GM21423 (cell line): Measurements from ENCODE around the gene DPP8.

Experiments
- ATAC-seq: cut with Tn5 transposase; IDR thresholded peaks from one replicate; pipeline ENCODE4 v1.9.1; 2021; ENCODE audit warnings: mild to moderate bottlenecking, moderate library complexity; ENCODE audit not compliant: unreplicated experiment

Gene DPP8

DNA sequence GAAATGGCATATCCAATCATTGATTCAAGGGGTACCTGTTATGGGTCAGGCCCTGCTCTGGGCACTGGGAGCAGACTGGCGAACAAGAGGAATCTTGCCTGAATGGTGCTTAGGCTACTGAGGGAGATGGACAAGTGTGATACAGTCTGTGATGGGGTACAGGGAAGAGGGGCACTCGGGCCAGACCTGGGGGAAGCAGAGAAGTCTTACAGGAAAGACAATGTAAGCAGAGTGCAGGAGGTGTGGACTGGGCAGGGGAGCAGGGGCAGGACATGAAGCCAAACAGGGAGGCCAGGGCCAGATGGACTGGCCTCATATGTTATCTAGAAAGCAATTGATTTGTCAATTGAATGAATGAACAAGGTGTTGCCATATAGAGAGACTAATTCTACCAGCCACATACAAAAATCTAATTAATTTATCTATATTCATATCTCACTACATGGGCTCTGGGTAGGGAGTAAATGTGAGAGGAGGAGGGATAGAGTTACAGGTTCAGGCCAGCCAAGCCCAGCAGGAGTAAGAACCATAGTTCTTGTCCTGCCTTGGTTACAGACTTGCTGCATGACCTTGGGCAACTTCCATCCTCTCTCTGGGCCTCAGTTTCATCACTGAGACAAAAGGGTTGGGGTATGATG is 91.2 kb downstream of the DPP8 start:
- ATAC-seq, result no peak

DNA sequence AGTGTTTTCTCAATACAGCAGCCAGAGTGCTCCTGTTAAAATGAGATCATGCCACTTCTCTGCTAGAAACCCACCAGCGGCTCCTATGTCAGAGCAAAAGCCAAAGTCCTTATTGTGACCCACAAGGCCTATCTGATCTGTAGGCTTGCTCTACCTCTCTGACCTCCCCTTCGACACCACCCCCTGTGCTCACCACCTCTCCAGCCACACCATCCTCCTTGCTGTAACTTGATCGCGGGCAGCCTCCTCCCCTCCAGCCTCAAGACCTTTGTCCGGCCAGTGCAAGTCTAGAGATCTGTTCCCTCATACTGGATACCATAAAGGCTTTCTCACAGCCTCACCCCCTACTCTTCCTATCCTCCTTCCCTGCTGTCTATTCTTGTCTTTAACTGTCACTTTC is 92.8 kb downstream of the DPP8 start:
- ATAC-seq, result no peak

DNA sequence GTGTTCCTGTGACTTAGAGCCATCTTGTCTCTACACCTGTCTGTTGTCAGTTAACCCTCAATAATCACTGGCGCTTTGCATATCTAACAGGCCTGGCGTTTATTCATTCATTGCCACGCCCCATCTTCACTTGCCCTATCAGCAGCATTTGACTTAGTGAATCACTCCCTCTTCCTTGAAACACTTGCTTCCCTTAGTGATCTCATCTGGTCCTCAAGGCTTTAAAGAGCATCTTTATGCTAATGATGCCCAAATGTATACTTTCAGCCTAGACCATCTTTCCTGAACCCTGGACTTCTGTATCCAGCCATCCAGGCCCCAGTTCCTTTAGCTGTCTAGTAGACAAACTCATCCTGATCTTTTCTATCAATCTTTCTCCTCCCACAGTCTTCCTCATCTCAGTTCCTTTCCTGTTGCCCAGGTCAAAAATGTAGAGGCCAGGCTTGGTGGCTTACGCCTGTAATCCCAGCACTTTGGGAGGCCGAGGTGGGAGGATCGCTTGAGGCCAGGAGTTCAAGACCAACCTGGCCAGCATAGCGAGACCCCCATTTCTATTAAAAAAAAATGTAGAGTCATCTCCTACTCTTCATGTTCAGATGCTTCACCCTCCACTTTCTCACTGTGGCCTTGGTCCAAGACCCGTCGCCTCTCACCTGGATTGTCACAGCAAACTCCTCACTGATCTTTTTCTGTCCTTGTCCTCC is 93.4 kb downstream of the DPP8 start:
- no peak for ATAC-seq

DNA sequence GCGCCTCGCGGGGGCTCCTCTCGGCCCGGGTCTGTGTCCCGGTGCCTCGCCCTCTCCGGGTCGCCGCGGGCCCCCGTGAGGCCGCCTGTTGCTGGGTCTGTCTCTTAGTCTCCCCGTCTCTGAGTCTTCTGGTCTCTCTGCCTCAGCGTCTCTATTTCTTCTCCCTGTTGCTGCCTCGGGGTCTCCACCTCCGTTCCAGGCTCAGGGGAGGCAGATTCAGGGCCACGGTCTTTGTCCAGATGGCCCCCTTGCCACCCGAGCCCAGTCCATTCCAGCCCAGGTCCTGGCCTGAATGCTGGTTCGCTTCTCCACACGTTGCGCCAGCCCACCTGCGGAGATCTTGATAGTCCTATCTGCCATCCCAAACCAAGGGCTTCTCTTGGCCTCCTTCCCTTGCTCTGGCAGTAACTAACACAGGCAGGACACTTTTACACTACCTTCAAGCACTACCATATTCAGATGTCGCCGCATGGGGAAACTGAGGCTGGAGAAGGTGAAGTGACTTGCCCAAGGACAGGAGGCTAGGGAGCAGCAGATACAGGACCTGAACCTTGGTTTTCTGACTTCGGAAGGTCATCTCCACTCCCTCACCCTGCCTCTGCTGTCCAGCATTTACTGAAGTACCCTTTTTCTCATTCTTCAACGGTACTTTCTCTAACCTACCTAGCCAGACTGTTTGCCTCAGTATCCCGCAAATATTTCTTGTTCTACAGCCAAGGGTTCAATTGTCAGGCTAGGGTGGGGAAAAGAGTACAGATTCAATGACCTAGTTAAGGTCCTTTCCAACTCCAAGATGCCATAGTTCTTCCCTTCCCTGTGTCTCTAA is 94.1 kb downstream of the DPP8 start:
- no peak for ATAC-seq

DNA sequence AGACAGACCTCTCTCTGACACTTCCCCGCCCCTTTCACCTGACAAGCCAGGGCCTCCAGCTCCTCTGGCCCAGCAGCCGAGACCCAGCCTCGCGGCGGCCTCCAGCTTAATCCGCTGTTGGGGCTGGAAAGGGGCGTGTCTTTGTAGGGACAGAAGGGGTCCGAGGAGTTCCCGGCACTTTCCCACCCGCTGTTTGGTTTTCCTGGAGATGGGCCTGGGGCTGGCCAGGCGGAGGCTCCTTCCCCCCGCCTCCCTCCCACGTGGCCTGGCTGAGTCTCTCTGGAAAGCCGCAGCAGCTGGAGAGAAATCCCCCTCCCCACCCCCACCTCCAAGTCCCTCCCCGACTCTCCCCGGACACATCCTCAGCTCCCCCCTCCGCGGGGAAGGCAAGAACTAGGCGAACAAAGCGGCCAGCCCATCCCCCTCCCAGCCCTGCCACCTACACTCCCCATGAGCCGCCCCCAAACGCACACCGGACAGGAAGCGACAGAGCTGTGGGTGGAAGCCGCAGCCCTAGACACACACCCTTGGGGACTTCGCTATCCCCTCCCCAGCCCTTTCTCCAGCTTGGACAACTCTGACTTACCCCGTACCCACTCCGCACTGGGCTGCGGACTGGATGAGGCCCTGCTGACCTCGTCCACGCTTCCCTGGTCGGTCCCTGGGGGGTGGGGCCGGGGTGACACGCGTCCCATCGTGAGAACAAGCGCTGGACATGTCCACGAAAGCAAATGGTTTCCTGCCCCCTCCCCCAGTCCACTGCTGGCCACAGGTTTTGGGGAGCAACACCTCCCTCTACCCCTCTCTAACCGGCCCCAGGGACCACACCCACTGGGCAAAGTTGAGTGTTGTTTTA is 95.9 kb downstream of the DPP8 start:
- ATAC-seq, result no peak

DNA sequence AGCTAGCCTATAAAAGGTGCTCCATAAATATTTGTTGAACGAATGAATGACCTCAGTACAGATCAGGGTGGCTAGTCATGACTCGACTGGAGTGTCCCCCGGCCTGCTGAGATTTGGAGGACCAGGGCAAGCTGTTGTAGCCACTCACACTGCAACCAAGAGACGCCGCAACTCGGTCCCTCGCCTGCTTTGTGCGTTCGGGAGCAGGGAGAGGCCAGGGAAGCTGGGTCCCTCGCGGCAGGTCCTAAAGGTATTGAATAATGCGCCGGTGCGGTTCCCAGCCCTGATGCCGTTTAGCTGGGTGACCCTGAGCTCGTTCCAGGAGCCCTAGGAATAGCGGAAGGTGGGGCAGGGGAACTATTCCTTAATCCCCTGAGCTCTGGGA is 96.5 kb downstream of the DPP8 start:
- ATAC-seq, result no peak

DNA sequence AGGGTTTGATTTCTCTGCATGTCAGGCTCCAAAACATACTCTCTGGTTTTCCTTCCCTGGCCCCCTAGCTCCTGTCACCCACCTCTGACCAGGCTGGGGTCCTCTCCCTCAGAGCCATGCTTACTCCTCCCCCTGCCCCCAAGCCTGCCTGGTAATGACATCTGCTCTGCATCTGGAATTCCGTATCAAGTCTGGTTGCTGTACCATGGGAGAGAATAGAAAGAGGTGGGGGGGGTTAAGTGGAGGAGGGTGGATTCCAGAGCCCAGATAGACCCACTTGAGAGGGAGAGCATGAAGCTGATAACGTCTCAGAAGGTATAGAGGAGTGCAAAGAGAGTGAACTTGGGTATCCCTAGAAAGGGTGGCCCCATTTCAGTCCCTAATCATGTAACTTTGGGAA is 98.9 kb downstream of the DPP8 start:
- no peak for ATAC-seq

DNA sequence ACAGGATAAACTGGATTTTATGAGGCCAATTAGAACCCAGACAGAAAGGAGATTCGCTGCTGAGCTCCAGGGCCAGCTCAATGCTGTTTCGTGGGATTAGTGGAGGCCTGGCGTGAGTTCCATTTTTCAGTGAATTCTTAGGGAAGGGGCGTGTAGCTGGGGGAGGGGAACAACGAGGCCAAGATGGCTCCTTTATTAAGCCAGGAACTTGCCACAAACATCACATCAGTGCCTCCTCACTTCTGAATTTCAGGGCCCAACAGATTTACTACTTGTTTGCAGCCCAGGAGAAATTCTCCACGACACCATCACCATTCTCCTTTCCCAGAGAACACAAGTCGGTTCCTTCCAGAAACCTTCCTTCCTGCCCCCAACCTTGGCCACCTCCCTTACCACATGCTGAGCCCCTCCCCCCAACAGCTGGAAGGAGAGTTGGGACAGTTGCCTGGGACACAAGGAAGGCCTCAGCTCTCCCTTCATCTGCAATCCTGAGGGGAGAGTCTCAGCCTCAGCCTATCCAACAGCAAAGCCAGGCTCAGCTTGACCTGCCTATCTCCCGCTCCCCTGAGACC is 100.6 kb downstream of the DPP8 start:
- ATAC-seq, result no peak

DNA sequence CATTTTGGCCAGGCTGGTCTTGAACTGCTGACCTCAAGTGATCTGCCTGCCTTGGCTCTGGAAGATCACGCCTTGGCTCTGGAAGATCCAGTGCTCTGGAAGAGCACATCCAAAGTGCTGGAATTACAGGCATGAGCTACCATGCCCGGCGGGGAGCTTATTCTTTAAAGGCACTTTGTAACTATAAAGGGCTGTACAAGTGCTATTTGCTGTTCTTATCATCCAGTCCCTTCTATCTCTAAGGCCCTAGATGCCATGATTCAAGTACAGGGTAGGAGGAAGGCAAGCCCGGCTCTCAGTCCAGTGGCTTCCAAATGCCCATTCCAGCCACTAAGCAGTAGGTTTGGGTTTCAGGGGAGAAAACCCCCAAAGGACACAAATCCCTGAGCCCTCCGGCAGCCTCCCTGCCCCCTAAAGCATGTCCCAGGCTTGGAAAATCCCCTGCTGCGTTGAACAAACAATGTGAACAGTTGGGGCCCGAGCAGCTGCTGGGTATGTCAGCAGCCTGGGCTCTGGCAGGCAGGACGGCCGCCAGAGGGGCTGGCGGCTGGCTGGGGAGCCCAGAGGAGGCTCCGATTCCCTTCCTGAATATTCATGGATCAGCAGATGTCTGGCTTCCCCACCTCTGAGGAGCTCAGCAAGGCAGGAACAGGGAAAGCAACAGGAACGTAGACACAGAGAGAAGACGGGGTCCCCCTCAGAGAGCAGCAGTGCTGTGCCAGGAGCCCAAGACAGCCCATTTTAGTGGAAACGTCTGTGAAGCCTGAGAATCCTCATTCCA is 102.5 kb downstream of the DPP8 start:
- ATAC-seq, result no peak

DNA sequence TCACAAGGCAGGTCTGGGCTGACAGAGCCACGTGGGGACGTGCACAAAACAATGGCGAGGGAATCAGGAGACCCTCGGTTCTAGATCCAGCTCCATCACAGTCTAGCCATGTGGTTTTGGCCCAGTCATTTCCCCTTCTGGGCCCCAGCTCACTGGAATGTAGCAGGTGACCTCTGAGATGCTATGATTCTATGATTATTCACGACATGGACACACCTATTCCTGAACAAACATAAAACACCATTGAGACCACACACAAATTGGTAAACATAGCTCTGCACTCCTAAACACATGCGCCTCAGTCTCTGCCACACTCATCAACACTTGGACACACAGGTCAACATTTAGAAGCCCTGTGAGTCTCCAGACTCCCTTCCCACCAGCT is 103.7 kb downstream of the DPP8 start:
- no peak for ATAC-seq

DNA sequence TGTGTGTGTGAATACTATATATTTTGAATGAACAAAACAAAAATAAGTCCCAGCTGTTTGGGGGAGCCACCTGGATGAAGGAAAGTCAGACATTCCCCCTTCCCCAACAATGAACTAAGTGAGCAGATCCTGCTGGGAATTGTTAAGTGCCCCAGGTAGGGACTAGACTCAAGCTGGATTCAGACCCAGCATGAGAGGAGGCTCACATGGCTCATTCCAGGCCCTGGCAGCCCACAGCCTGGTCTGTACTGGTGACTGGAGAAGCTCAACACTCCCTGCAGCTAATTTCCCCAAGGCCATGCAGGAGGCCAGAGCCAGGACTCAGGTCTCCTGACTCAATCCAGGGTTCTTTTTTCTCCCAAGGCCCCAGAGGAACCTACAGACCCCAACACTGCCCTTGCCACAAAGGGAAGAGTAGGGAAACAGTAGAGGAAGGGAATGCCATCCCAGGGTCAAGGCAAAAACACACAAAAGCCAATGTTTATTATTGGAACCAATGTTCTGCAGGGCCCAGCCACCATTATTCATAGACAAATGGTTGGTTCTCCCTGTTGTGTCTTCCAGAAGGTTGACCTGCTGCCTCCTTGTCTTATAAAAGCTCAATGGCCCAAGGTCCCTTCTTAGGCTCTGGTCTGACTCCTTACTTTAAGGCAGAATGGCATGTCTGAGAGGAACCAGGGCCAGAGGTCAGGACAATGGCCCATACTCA is 104.3 kb downstream of the DPP8 start:
- ATAC-seq, result no peak

DNA sequence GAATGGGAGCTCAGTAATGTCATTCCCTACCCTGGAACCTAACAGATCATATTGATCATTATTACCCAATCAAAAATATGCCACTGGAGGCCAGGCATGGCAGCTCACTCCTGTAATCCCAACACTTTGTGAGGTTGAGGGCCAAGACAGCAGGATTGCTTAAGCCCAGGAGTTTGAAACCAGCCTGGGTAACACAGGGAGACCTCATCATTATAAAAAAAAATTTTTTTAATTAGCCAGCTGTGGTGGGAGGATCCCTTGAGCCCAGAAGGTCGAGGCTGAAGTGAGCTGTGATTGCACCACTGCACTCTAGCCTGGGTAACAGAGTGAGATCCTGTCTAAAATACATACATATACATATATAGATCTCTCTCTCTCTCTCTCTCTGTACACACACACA is 104.9 kb downstream of the DPP8 start:
- ATAC-seq, result no peak

DNA sequence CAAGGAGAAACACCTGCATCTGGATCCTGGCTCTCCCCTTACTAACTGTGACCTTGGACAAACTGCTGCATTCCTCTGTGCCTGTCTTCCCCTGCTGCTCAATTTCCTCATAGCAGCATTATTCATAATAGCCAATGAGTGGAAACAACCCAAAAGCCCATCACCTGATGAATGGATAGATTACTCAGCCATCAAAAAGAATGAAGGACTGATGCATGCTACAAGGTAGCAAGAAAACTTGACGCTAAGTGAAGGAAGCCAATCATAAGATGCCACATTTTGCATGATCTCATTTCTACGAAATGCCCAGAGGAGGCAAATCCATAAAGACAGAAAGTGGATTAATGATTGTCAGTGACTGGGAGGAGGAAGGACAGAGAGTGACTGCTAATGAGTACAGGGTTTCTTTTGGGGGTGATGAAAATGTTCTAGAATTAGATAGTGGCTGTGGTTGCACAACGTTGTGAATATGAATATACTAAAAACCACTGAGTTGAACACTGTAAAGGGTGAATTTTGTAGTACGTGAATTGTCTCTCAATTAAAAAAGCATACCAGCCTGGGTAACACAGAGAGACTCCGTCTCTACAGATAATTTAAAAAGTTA is 105.9 kb downstream of the DPP8 start:
- ATAC-seq, result no peak

DNA sequence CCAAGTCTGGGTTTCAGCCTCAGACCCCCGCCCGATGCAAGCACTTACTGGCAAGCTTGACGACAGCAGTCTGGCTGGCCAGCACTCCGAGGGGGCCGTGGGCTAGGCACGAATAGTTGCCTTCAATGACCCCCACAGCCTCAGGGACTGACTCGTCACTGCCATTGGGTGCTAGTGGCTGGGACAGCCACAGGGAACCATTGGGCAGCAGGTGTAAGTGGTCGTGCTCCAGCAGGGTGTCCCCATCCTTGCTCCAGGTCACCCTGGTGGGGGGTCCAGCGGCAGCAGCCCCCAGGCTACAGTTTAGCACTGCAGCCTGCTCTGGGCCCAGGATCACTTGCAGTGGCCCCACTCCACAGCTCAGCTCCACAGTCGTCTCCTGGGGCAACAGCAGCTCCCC is 106.5 kb downstream of the DPP8 start:
- ATAC-seq, result no peak

DNA sequence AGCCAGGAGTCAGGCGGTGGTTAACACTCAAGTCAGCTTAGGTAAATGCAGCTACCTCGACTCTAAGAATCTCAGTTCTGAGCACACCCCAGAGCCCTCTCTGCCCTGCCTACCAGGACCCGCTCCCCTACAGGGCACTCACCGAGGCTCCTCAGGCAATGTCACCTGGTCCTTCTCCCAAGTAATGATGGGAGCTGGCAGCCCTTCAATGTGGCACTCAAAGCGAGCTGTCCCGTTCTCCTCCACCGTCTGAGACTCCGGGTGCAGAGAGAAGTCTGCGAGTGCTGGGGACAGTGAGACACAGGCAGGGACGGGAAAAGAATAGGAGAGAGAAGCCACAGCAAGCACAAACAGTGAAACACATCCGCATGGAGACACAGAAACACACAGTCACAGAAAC is 107.5 kb downstream of the DPP8 start:
- ATAC-seq, result no peak

DNA sequence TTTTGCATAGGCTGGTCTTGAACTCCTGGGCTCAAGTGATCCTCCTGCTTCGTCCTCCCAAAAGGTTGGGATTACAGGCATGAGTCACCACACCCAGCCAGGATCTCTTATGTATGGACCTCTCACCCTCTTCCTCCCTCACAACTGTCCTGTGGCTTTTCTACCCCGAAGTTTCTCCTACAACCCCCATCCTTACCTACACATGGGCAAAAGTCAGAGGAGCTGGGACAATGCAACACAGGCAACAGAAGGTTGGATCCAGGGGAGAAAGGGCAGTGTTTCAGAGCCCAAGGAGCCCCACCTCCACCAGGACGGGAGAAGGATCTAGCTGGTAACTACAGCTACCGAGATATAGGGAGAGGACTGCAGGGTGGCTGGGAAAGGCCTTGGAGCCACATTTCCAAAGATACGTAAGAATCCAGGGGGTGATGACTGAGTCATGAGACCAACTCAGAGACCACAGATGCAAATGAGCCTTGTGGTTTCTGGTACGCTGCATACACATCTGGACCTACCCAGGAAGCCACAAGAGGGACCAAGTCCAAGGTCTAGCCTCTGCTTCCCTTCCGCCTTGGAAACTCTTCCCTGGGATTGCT is 108.4 kb downstream of the DPP8 start:
- peak; percentile 52 for ATAC-seq

DNA sequence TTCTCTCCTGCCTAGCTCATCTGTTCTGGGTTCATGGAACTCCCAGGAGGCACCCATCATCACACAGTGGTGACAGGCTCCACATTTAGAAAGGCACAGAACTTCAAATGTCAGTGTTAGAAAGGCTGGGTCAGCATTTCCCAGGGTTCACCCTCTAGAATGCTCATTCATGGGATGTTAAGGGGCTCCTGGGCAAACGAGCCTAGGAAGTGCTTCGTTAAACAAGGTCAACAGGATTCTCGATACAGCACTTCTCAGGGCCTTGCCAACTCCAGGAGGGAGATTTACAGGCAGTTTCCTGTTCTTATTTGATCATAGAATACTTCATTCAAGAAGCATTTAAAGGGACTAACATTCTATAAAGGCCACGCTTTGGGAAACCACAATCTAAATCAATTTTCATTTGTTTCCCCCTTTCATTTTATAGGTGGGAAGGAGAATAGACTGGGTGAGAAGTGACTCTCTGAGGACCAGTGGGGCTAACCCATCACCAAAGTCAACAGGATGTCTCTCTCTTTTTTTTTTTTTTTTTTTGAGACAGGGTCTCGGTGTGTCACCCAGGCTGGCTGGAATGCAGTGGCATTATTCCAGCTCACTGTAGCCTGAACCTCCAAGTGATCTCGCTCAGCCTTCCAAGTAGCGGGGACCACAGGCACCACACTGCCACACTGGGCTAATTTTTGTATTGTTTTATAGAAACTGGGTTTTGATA is 109.0 kb downstream of the DPP8 start:
- no peak for ATAC-seq

DNA sequence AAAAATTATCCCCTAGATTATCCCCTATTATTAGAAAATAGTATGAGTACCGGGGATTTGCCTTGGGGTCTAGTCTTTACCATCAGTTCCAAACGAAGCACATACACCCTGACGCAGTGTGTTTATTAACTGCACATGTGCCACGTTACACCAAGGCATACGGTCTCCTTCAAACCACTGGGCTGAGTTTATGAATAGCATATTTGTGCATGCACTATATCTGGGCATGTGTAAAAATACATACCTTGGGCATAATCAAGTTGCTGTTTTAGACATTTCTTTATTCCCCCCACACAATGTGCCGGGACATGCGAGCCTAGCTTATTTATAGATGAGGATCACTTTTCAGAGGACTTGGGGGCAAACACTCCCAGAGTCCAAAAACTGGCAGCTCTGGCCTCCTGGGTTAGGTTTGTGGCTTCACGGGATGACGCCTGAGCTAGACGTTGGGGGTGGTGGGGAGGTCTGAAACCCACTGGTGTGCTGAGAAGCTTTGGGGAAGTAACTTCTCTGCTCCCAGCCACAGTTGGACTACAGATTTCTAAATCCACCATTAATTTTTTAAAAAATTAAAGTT is 111.0 kb downstream of the DPP8 start:
- no peak for ATAC-seq
